ENCODE data around the gene HTT. TPM values are rescaled to one million over a fixed set of nuclear protein-coding genes. Genes with fewer than 3 reads are reported as not detected.

Gene HTT
- total and polyA plus RNA-seq, 10 of the 15 experiments (the other 5 are each of a cell fraction or from before 2014, with no cell fraction given): 3.3 to 113 (median 43.3) TPM

DNA sequence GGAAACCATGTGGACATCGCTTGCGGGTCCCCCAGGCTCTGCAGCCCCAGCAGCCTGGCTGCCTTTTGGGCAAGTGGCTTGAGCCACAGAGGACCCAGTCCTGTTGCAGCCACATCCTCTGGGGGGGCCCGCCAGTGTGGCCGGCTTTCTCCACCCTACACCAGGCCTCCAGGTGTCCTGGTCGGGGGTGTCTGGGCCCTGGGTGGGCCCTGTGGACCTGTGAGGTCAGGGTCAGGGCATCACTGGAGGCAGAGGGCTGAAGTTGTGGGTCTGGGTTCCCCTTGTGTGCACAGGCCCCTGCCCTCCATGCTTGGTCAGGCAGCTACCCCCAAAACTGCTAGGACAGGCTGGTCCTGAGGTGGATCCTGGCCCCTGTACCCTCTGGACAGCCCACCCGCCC lies 171.2 kb downstream of the HTT start (continued):
- TF ChIP-seq PML (IDR thresholded peaks at IDR 0.05; ENCODE audit: low read length) (no peak; the same call in 1 of the 2 replicates), MLLT1 (IDR thresholded peaks at IDR 0.05) (no peak), KLF5 (IDR thresholded peaks at IDR 0.05; ENCODE audit: partially characterized antibody) (no peak), CREB1 (IDR thresholded peaks at IDR 0.05; ENCODE audit: low read depth) (no peak), ETV6 (conservative IDR thresholded peaks at IDR 0.05 in 1 of 2, IDR thresholded peaks at IDR 0.05 in 1 of 2; ENCODE audit: borderline replicate concordance in 1 of 2, low read depth in 1 of 2) (no peak), YBX1 (IDR thresholded peaks at IDR 0.05) (no peak), NFXL1 (IDR thresholded peaks at IDR 0.05; ENCODE audit: borderline replicate concordance) (no peak), CHD2 (IDR thresholded peaks at IDR 0.05; ENCODE audit: borderline replicate concordance, low read depth, low read length) (no peak)
- TF ChIP-seq, protein P1, sequence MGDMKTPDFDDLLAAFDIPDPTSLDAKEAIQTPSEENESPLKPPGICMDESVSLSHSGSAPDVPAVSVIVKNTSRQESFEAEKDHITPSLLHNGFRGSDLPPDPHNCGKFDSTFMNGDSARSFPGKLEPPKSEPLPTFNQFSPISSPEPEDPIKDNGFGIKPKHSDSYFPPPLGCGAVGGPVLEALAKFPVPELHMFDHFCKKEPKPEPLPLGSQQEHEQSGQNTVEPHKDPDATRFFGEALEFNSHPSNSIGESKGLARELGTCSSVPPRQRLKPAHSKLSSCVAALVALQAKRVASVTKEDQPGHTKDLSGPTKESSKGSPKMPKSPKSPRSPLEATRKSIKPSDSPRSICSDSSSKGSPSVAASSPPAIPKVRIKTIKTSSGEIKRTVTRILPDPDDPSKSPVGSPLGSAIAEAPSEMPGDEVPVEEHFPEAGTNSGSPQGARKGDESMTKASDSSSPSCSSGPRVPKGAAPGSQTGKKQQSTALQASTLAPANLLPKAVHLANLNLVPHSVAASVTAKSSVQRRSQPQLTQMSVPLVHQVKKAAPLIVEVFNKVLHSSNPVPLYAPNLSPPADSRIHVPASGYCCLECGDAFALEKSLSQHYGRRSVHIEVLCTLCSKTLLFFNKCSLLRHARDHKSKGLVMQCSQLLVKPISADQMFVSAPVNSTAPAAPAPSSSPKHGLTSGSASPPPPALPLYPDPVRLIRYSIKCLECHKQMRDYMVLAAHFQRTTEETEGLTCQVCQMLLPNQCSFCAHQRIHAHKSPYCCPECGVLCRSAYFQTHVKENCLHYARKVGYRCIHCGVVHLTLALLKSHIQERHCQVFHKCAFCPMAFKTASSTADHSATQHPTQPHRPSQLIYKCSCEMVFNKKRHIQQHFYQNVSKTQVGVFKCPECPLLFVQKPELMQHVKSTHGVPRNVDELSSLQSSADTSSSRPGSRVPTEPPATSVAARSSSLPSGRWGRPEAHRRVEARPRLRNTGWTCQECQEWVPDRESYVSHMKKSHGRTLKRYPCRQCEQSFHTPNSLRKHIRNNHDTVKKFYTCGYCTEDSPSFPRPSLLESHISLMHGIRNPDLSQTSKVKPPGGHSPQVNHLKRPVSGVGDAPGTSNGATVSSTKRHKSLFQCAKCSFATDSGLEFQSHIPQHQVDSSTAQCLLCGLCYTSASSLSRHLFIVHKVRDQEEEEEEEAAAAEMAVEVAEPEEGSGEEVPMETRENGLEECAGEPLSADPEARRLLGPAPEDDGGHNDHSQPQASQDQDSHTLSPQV (IDR thresholded peaks at IDR 0.05): no peak

All from GM12878 (cell line).